Neural progenitor cell (in vitro differentiated cells): ENCODE results near the gene RAET1E. TPM values are rescaled to one million over a fixed set of nuclear protein-coding genes. Genes with fewer than 3 reads are reported as not detected.

Experiments used
- DNase-seq: peaks from one replicate; pipeline ENCODE4 v3.0.0-alpha.2; 2016; ENCODE audit warnings: low spot score
- H2AFZ ChIP-seq: fragments of 200-600 bp; sonication (generic); replicated peaks from 2 replicates; pipeline ENCODE4 v1.6.1; 2016; ENCODE audit warnings: antibody characterized with exemption
- H3F3A ChIP-seq: fragments of 200-600 bp; sonication (generic); 2 replicates; pipeline ENCODE4 v1.6.1; 2016; ENCODE audit warnings: antibody characterized with exemption, low read depth
- H3K27ac ChIP-seq: fragments of 200-600 bp; sonication (generic); 2 replicates; pipeline ENCODE4 v1.5.1; 2016; ENCODE audit warnings: mild to moderate bottlenecking
- H3K27me3 ChIP-seq: fragments of 200-600 bp; sonication (generic); 2 replicates; pipeline ENCODE4 v1.6.1; 2016; ENCODE audit warnings: mild to moderate bottlenecking, moderate library complexity
- H3K36me3 ChIP-seq: fragments of 200-600 bp; sonication (generic); 2 replicates; pipeline ENCODE4 v1.5.1; 2016
- H3K4me1 ChIP-seq: fragments of 200-600 bp; sonication (generic); 2 replicates; pipeline ENCODE4 v1.6.1; 2016; ENCODE audit warnings: mixed run types
- H3K4me2 ChIP-seq: fragments of 200-600 bp; sonication (generic); 2 replicates; pipeline ENCODE4 v1.6.1; 2016
- H3K4me3 ChIP-seq: fragments of 200-600 bp; sonication (generic); 2 replicates; pipeline ENCODE4 v1.5.1; 2016
- H3K79me2 ChIP-seq: fragments of 200-600 bp; sonication (generic); 2 replicates; pipeline ENCODE4 v1.6.1; 2016; ENCODE audit warnings: low read depth
- H3K9ac ChIP-seq: fragments of 200-600 bp; sonication (generic); 2 replicates; pipeline ENCODE4 v1.6.1; 2016
- H3K9me3 ChIP-seq: fragments of 200-600 bp; sonication (generic); 2 replicates; pipeline ENCODE4 v1.5.1; 2016; ENCODE audit warnings: low read depth
- H4K20me1 ChIP-seq: fragments of 200-600 bp; sonication (generic); 2 replicates; pipeline ENCODE4 v1.6.1; 2016; ENCODE audit warnings: low read depth
- H3K27ac Mint-ChIP-seq: 3 replicates; pipeline ENCODE4 v1.8.0; 2021; ENCODE audit warnings: mixed read lengths
- H3K27me3 Mint-ChIP-seq: 2 replicates; pipeline ENCODE4 v1.8.0; 2022; ENCODE audit warnings: low read depth, mild to moderate bottlenecking, inconsistent platforms, moderate library complexity, mixed read lengths; ENCODE audit not compliant: insufficient read depth
- H3K36me3 Mint-ChIP-seq: 3 replicates; pipeline ENCODE4 v1.8.0; 2021; ENCODE audit warnings: mixed read lengths
- H3K4me1 Mint-ChIP-seq: 3 replicates; pipeline ENCODE4 v1.8.0; 2021; ENCODE audit warnings: mixed read lengths
- H3K4me3 Mint-ChIP-seq: 3 replicates; pipeline ENCODE4 v1.8.0; 2021; ENCODE audit warnings: mild to moderate bottlenecking, moderate library complexity, mixed read lengths
- H3K9me3 Mint-ChIP-seq: 3 replicates; pipeline ENCODE4 v1.8.0; 2020; ENCODE audit warnings: mixed read lengths
- CTCF ChIP-seq: fragments of 200-600 bp; sonication (generic); IDR thresholded peaks from 2 replicates; pipeline ENCODE4 v1.5.1; 2017; ENCODE audit warnings: antibody characterized with exemption, mild to moderate bottlenecking
- EZH2 ChIP-seq: fragments of 200-600 bp; sonication (generic); IDR thresholded peaks from 2 replicates; pipeline ENCODE4 v1.6.1; 2017; ENCODE audit warnings: antibody characterized with exemption, mild to moderate bottlenecking, moderate library complexity
- EZH2phosphoT487 ChIP-seq: fragments of 200-600 bp; sonication (generic); IDR thresholded peaks from 2 replicates; pipeline ENCODE4 v1.6.1; 2017; ENCODE audit warnings: antibody characterized with exemption
- total RNA-seq: library from RNA; depleted of rRNA; stranded (reverse); fragments of >200 nt; gene quantifications from 2 replicates; pipeline ENCODE4 v1.2.3, GENCODE V29; 2015; ENCODE audit warnings: low replicate concordance

Gene RAET1E
- total RNA-seq, 1 donor from 2014 or later: not detected

GRCh38 chr6:149905911-149906371, 8.0 kb upstream of the RAET1E start:
- H3K4me1 ChIP-seq: no peaks in the 10 kb centered on the region
- H3K79me2 ChIP-seq: no peaks in the 10 kb centered on the region
- H3K4me3 ChIP-seq: no peak overlapping the region
- H3K9me3 Mint-ChIP-seq: peaks cover 17% of the 10 kb centered on the region
- no peak overlapping the region for H3K27ac Mint-ChIP-seq
- peaks cover 3% of the 10 kb centered on the region for H3K36me3 Mint-ChIP-seq
- H3K27me3 ChIP-seq: no peaks in the 10 kb centered on the region
- H3K27ac ChIP-seq: no peak overlapping the region
- TF ChIP-seq EZH2phosphoT487 (no peak), EZH2 (no peak), CTCF (no peak)
- no peak overlapping the region for H3K4me2 ChIP-seq
- H3K9me3 ChIP-seq: no peaks in the 10 kb centered on the region
- DNase-seq: no peak
- no peak overlapping the region for H3K9ac ChIP-seq
- H3K36me3 ChIP-seq: no peaks in the 10 kb centered on the region
- no peaks in the 10 kb centered on the region for H4K20me1 ChIP-seq
- H3K4me3 Mint-ChIP-seq: no peak overlapping the region
- H3K4me1 Mint-ChIP-seq: no peaks in the 10 kb centered on the region
- no peak overlapping the region for H2AFZ ChIP-seq
- peaks cover 10% of the 10 kb centered on the region for H3K27me3 Mint-ChIP-seq
- no peaks in the 10 kb centered on the region for H3F3A ChIP-seq

GRCh38 chr6:149905371-149905910, 7.5 kb upstream of the RAET1E start:
- no peak for DNase-seq
- H3K9me3 ChIP-seq: no peaks in the 10 kb centered on the region
- no peaks in the 10 kb centered on the region for H3K27me3 ChIP-seq
- no peak overlapping the region for H2AFZ ChIP-seq
- Mint-ChIP-seq H3K4me3 (no peak overlapping the region), H3K27ac (no peak overlapping the region), H3K4me1 (no peaks in the 10 kb centered on the region), H3K9me3 (peaks cover 17% of the 10 kb centered on the region), H3K36me3 (peaks cover 3% of the 10 kb centered on the region), H3K27me3 (peaks cover 10% of the 10 kb centered on the region)
- no peaks in the 10 kb centered on the region for H4K20me1 ChIP-seq
- TF ChIP-seq EZH2phosphoT487 (no peak), CTCF (no peak), EZH2 (no peak)
- H3K4me3 ChIP-seq: no peak overlapping the region
- no peaks in the 10 kb centered on the region for H3K36me3 ChIP-seq
- no peaks in the 10 kb centered on the region for H3F3A ChIP-seq
- H3K4me2 ChIP-seq: no peak overlapping the region
- no peak overlapping the region for H3K9ac ChIP-seq
- no peaks in the 10 kb centered on the region for H3K79me2 ChIP-seq
- no peak overlapping the region for H3K27ac ChIP-seq
- no peaks in the 10 kb centered on the region for H3K4me1 ChIP-seq

- Histone ChIP-seq H3K27me3 (no peaks in the 10 kb centered on the region), H3F3A (no peaks in the 10 kb centered on the region), H3K36me3 (no peaks in the 10 kb centered on the region), H3K4me1 (no peaks in the 10 kb centered on the region), H3K9ac (no peak overlapping the region), H3K27ac (no peak overlapping the region), H3K4me3 (no peak overlapping the region), H2AFZ (no peak overlapping the region), H3K79me2 (no peaks in the 10 kb centered on the region), H3K9me3 (no peaks in the 10 kb centered on the region), H4K20me1 (no peaks in the 10 kb centered on the region), H3K4me2 (no peak overlapping the region)
- peaks cover 17% of the 10 kb centered on the region for H3K9me3 Mint-ChIP-seq
- H3K27me3 Mint-ChIP-seq: peaks cover 10% of the 10 kb centered on the region
- TF ChIP-seq CTCF (no peak), EZH2 (no peak), EZH2phosphoT487 (no peak)
- no peak for DNase-seq
- H3K4me1 Mint-ChIP-seq: no peaks in the 10 kb centered on the region
- H3K27ac Mint-ChIP-seq: no peak overlapping the region
- H3K4me3 Mint-ChIP-seq: no peak overlapping the region
- peaks cover 3% of the 10 kb centered on the region for H3K36me3 Mint-ChIP-seq
Measured at GRCh38 chr6:149904661-149905370, 6.9 kb upstream of the RAET1E start.
